A673 (cell line): Measurements from ENCODE around the gene SCN4A. TPM values are rescaled to one million over a fixed set of nuclear protein-coding genes. Genes with fewer than 3 reads are reported as not detected.

ENCODE experiments used
- BruUV-seq: library from RNA; stranded (reverse); fragments of 400-500 nt; replicated peaks from 2 replicates; lab custom pipeline; 2021; lab: Mats Ljungman, UMichigan
- CTCF ChIA-PET: fragments of 300-600 bp; sonication (Branson Sonifier 250); formaldehyde crosslinking; loops from one replicate; lab custom pipeline; 2022; ENCODE audit warnings: antibody characterized with exemption; lab: Charles Lee
- POLR2A ChIA-PET: fragments of 300-600 bp; sonication (Branson Sonifier 250); formaldehyde crosslinking; loops from one replicate; lab custom pipeline; 2022; ENCODE audit warnings: antibody characterized with exemption; ENCODE audit not compliant: low non-redundant PET; lab: Charles Lee
- DNase-seq: peaks from one replicate; pipeline ENCODE4 v3.0.0-alpha.2; 2015; ENCODE audit warnings: low spot score
- H3K27ac ChIP-seq: fragments of 200-600 bp; sonication (generic); 2 replicates; pipeline ENCODE4 v1.5.1; 2016; ENCODE audit warnings: mixed run types, low read depth, mild to moderate bottlenecking, mixed read lengths, antibody characterized with exemption, low read length; ENCODE audit not compliant: poor library complexity, severe bottlenecking
- H3K27me3 ChIP-seq: fragments of 200-600 bp; sonication (generic); replicated peaks from 2 replicates; pipeline ENCODE4 v1.6.1; 2017; ENCODE audit warnings: mixed run types, low read depth, mild to moderate bottlenecking, mixed read lengths, antibody characterized with exemption, low read length; ENCODE audit not compliant: insufficient read depth, poor library complexity
- H3K36me3 ChIP-seq: fragments of 200-600 bp; sonication (generic); 2 replicates; pipeline ENCODE4 v1.6.1; 2016; ENCODE audit warnings: mixed run types, mild to moderate bottlenecking, mixed read lengths, antibody characterized with exemption, low read length; ENCODE audit not compliant: insufficient read depth, poor library complexity, severe bottlenecking
- H3K4me1 ChIP-seq: fragments of 200-600 bp; sonication (generic); 2 replicates; pipeline ENCODE4 v1.6.1; 2017; ENCODE audit warnings: mixed run types, mild to moderate bottlenecking, mixed read lengths, antibody characterized with exemption, low read length; ENCODE audit not compliant: insufficient read depth, poor library complexity, severe bottlenecking
- H3K4me3 ChIP-seq: fragments of 200-600 bp; sonication (generic); 2 replicates; pipeline ENCODE4 v1.5.1; 2016; ENCODE audit warnings: low read depth, mixed run types, mild to moderate bottlenecking, mixed read lengths, low read length; ENCODE audit not compliant: poor library complexity, severe bottlenecking
- H3K9me3 ChIP-seq: fragments of 200-600 bp; sonication (generic); 2 replicates; pipeline ENCODE4 v1.6.1; 2016; ENCODE audit warnings: mixed run types, low read depth, mild to moderate bottlenecking, mixed read lengths, antibody characterized with exemption, low read length; ENCODE audit not compliant: poor library complexity, severe bottlenecking
- EZH2 ChIP-seq: fragments of 200-600 bp; sonication (generic); IDR thresholded peaks from 2 replicates; pipeline ENCODE4 v1.6.1; 2017; ENCODE audit warnings: borderline replicate concordance, low read depth, mild to moderate bottlenecking, mixed read lengths, antibody characterized with exemption, low read length; ENCODE audit not compliant: poor library complexity, severe bottlenecking
- intact Hi-C: fragments of 100-400 bp; cut with micrococcal nuclease; formaldehyde crosslinking; loops from one replicate; pipeline ENCODE4 v1.10.0; 2022; ENCODE audit not compliant: unreplicated experiment
- total RNA-seq: library from RNA; stranded (reverse); gene quantifications from 2 replicates; pipeline ENCODE4 v1.2.3, GENCODE V29; 2021
- TF ChIP-seq, protein P1 (sequence below): fragments of 300-800, 200-600 bp; sonication (generic); conservative IDR thresholded peaks from 2 replicates; pipeline ENCODE4 v1.5.1; 2017; ENCODE audit warnings: low read depth, mild to moderate bottlenecking, antibody characterized with exemption, low read length, moderate library complexity, mixed read lengths

Gene SCN4A
- total RNA-seq, 1 experiment from 2014 or later, result 0.56 TPM

DNA sequence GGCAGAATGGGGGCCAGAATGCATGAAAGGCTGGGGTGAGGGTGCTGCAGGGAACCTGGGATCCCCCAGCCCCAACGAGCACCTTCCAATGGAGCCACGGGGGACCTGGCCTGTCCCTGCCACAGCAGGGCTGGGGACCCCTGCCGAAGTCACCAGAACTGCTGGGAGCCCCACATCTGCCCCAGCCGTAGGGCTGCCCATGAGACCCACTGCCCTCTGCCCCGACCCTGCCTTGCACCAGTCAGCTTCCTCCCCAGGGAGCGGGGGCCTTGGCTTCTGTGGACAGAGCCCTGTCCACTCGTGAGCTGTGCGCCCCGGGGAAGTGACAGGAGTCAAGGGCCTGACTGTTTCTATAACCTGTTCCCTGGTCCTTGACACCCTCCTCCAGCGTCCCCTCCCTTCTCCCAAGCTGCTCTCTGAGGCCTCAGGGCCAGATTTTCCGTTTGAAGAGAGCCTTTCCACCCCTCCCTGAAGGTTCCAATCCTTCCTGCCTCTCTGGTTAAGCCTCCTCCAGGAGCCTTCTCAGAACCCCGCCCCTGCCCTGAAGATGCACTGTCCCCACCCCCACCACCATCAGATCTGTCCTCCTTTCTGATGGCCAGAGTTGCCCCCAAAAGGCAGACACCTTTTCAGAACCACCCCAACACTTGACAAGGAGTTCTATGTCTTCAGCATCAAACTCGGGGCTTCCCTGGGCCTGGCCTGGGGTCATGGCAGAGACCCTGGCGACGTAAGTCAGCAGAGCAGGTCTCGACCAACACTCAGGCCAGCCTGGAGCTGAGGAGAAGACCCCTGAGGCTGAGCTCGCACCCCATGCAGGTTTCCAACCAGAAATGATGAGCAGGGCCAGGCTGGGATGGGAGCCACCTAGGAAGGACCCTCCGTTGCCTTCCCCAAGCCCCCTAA is 14.8 kb upstream of the SCN4A start:
- H3K27ac ChIP-seq, result no peak overlapping the region
- H3K4me1 ChIP-seq, result no peaks in the 10 kb centered on the region
- no peak for TF ChIP-seq EZH2
- TF ChIP-seq, protein P1, sequence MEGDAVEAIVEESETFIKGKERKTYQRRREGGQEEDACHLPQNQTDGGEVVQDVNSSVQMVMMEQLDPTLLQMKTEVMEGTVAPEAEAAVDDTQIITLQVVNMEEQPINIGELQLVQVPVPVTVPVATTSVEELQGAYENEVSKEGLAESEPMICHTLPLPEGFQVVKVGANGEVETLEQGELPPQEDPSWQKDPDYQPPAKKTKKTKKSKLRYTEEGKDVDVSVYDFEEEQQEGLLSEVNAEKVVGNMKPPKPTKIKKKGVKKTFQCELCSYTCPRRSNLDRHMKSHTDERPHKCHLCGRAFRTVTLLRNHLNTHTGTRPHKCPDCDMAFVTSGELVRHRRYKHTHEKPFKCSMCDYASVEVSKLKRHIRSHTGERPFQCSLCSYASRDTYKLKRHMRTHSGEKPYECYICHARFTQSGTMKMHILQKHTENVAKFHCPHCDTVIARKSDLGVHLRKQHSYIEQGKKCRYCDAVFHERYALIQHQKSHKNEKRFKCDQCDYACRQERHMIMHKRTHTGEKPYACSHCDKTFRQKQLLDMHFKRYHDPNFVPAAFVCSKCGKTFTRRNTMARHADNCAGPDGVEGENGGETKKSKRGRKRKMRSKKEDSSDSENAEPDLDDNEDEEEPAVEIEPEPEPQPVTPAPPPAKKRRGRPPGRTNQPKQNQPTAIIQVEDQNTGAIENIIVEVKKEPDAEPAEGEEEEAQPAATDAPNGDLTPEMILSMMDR, result no peak
- BruUV-seq, result no TSS peak
- CTCF ChIA-PET, result no interaction called here
- H3K9me3 ChIP-seq, result no peaks in the 10 kb centered on the region
- no peak for DNase-seq
- intact Hi-C loops, result no loop called here
- H3K27me3 ChIP-seq, result no peaks in the 10 kb centered on the region
- H3K36me3 ChIP-seq, result no peaks in the 10 kb centered on the region
- H3K4me3 ChIP-seq, result no peak overlapping the region
- POLR2A ChIA-PET, result no interaction called here

DNA sequence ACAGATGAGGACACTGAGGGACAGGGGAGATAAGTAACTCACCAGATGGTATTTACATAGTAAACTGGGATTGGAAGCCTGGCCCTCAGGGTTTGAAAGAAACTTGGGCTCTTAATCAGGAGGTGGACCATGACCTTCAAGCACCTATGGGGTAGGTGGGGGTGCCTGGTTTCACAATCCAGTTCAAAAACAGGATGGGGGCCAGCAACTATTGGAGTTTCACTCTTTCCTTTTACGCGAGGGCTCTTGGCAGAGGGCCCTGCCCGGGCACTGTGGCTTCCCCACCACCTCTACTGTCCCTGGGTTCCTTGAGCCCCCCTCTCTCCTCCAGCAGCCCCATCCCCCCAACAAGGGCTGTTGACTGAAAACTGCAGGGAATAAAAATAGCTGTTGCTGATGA is 14.1 kb upstream of the SCN4A start:
- Histone ChIP-seq H3K36me3 (no peaks in the 10 kb centered on the region), H3K4me1 (no peaks in the 10 kb centered on the region), H3K27me3 (no peaks in the 10 kb centered on the region), H3K9me3 (no peaks in the 10 kb centered on the region), H3K27ac (no peak overlapping the region), H3K4me3 (no peak overlapping the region)
- BruUV-seq, result no TSS peak
- ChIA-PET POLR2A (no interaction called here), CTCF (interaction anchor here (0.7 kb wide), 1 partner anchor 23 kb away, joined by 4 read pairs; no protein-coding TSS in a partner anchor)
- DNase-seq, result no peak
- intact Hi-C loops, result no loop called here
- TF ChIP-seq, protein P1, result no peak
- no peak for TF ChIP-seq EZH2

DNA sequence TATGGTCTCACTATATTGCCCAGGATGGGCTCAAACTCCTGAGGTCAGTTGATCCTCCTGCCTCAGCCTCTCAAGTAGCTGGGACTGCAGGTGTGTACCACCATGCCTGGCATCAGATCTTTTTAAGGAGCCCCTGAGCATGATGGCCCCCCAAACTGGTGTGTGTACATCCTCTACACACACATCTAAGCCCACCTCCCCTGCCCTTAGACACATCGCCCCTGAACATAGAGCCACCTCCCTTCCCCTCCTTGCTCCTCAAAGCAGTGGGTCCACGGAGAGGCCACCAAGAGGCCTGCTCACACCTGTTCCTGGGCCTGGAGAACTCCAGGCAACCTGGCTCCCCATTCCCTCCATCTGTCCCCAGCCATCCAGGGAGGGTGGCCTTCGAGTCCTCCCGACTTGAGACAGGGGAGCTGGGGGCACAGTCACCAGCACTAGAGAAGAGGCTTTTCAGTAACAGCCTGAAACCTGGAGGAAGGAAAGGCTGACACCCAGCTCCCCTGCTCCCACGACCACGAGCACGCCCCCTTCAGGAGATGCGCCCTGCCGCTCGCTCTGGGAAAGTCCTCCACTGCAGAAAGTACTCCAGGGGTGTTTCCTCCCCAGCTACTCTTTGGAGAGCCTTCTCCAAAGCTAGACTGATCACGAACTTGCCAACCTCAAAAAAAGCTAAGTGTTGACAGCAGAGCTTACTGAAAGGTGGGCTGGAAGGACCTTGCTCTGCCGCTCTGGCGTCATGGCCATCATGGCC is 12.8 kb upstream of the SCN4A start:
- no peaks in the 10 kb centered on the region for H3K36me3 ChIP-seq
- no peak for DNase-seq
- ChIA-PET POLR2A (interaction anchor here (0.7 kb wide), 1 partner anchor 225 kb away, joined by 3 read pairs; no protein-coding TSS in a partner anchor), CTCF (interaction anchor here (0.5 to 0.6 kb wide), 2 partner anchors 15 to 102 kb away, joined by 3 to 5 read pairs; no protein-coding TSS in a partner anchor)
- intact Hi-C loops, result no loop called here
- BruUV-seq, result no TSS peak
- H3K27me3 ChIP-seq, result no peaks in the 10 kb centered on the region
- no peak overlapping the region for H3K4me3 ChIP-seq
- H3K9me3 ChIP-seq, result no peaks in the 10 kb centered on the region
- no peak overlapping the region for H3K27ac ChIP-seq
- no peaks in the 10 kb centered on the region for H3K4me1 ChIP-seq
- TF ChIP-seq, protein P1, result peak; percentile 29
- no peak for TF ChIP-seq EZH2
